Measurements from ENCODE around the gene SPPL2C. TPM values are rescaled to one million over a fixed set of nuclear protein-coding genes. Genes with fewer than 3 reads are reported as not detected.

The SPPL2C gene
- polyA plus RNA-seq, 1 donor from 2014 or later = not detected

DNA sequence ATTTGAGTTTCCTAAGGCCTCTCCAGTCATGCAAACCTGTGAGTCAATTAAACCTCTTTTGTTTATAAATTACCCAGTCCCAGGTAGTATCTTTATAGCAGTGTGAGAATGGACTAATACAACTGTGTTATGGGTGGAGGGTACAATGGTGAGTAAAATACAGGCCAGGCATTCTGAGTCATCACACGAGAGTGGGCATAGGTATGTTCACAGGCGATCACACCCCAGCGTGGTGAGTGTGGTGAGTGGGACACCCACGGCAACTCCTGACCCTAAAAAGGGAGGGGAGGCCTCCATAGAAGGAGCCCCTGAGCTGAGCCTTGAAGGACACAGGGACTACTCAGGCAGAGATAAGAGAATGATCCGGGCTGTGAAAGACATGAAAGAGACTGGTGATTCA, 27.0 kb downstream of the SPPL2C start:
- no peaks in the 10 kb centered on the region for H3F3A ChIP-seq (ENCODE audit: insufficient read depth, low read length, poor library complexity, severe bottlenecking)
- no peaks in the 10 kb centered on the region for H3K9me2 ChIP-seq (ENCODE audit: insufficient read depth, low read length)
- H3K4me3 ChIP-seq (ENCODE audit: low read length) = no peak overlapping the region
- H3K9me3 ChIP-seq (ENCODE audit: low read length) = no peaks in the 10 kb centered on the region
- no peak overlapping the region for H3K27ac ChIP-seq (ENCODE audit: low read length)
- H3K9ac ChIP-seq (ENCODE audit: low read length) = no peak overlapping the region
- no peaks in the 10 kb centered on the region for H3K27me3 ChIP-seq (ENCODE audit: insufficient read depth, low read depth, low read length)
- no peaks in the 10 kb centered on the region for H3K36me3 ChIP-seq (ENCODE audit: insufficient read depth, low read length)
- no peak overlapping the region for H2AFZ ChIP-seq (ENCODE audit: low read depth, low read length)
- no peak for TF ChIP-seq TAF1 (IDR thresholded peaks at IDR 0.05; ENCODE audit: low read depth)
- TF ChIP-seq RAD21 (conservative IDR thresholded peaks at IDR 0.05) = no peak
- TF ChIP-seq POLR2AphosphoS5 (IDR thresholded peaks at IDR 0.05) = no peak
- TF ChIP-seq, protein P1, sequence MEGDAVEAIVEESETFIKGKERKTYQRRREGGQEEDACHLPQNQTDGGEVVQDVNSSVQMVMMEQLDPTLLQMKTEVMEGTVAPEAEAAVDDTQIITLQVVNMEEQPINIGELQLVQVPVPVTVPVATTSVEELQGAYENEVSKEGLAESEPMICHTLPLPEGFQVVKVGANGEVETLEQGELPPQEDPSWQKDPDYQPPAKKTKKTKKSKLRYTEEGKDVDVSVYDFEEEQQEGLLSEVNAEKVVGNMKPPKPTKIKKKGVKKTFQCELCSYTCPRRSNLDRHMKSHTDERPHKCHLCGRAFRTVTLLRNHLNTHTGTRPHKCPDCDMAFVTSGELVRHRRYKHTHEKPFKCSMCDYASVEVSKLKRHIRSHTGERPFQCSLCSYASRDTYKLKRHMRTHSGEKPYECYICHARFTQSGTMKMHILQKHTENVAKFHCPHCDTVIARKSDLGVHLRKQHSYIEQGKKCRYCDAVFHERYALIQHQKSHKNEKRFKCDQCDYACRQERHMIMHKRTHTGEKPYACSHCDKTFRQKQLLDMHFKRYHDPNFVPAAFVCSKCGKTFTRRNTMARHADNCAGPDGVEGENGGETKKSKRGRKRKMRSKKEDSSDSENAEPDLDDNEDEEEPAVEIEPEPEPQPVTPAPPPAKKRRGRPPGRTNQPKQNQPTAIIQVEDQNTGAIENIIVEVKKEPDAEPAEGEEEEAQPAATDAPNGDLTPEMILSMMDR (IDR thresholded peaks at IDR 0.05; ENCODE audit: poor library complexity, severe bottlenecking) = no peak
- no peak for TF ChIP-seq EZH2 (IDR thresholded peaks at IDR 0.05; ENCODE audit: borderline replicate concordance, insufficient read depth, low read length, poor library complexity, severe bottlenecking)
- no peak for TF ChIP-seq MXI1 (conservative IDR thresholded peaks at IDR 0.05; ENCODE audit: poor library complexity, severe bottlenecking)
- no peak for TF ChIP-seq EP300 (conservative IDR thresholded peaks at IDR 0.05; ENCODE audit: poor library complexity, severe bottlenecking)
- TF ChIP-seq, protein P2, sequence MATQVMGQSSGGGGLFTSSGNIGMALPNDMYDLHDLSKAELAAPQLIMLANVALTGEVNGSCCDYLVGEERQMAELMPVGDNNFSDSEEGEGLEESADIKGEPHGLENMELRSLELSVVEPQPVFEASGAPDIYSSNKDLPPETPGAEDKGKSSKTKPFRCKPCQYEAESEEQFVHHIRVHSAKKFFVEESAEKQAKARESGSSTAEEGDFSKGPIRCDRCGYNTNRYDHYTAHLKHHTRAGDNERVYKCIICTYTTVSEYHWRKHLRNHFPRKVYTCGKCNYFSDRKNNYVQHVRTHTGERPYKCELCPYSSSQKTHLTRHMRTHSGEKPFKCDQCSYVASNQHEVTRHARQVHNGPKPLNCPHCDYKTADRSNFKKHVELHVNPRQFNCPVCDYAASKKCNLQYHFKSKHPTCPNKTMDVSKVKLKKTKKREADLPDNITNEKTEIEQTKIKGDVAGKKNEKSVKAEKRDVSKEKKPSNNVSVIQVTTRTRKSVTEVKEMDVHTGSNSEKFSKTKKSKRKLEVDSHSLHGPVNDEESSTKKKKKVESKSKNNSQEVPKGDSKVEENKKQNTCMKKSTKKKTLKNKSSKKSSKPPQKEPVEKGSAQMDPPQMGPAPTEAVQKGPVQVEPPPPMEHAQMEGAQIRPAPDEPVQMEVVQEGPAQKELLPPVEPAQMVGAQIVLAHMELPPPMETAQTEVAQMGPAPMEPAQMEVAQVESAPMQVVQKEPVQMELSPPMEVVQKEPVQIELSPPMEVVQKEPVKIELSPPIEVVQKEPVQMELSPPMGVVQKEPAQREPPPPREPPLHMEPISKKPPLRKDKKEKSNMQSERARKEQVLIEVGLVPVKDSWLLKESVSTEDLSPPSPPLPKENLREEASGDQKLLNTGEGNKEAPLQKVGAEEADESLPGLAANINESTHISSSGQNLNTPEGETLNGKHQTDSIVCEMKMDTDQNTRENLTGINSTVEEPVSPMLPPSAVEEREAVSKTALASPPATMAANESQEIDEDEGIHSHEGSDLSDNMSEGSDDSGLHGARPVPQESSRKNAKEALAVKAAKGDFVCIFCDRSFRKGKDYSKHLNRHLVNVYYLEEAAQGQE (IDR thresholded peaks at IDR 0.05; ENCODE audit: borderline replicate concordance) = no peak
- no peaks in the 10 kb centered on the region for H4K20me1 ChIP-seq (ENCODE audit: insufficient read depth)
- H3K79me2 ChIP-seq (replicated peaks; ENCODE audit: insufficient read depth, low read length) = no peaks in the 10 kb centered on the region
- no peak overlapping the region for H3K4me2 ChIP-seq (ENCODE audit: low read length)

DNA sequence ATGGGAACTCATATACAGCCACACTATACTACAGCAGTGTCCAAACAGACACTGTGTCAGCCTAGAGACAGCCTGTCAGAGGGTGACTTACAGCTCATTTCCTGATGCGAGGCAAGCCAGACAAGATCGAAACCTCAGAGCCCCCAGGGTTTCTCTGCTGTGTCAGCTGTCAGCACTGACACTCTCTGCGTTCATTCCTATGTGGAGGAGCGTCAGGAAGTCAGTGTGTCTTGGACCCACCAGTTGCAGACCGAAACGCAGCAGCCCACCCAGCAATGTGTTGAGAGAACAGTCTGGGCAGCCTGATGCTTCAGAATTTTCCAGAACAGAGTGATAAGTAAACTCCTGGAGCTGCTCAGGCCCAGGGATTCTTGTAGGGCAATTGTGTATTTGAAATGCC, 29.0 kb downstream of the SPPL2C start:
- H3K9me2 ChIP-seq (ENCODE audit: insufficient read depth, low read length) = no peaks in the 10 kb centered on the region
- no peak overlapping the region for H2AFZ ChIP-seq (ENCODE audit: low read depth, low read length)
- H3K27ac ChIP-seq (ENCODE audit: low read length) = peak overlapping the region; percentile 30
- no peaks in the 10 kb centered on the region for H3K79me2 ChIP-seq (replicated peaks; ENCODE audit: insufficient read depth, low read length)
- H3K36me3 ChIP-seq (ENCODE audit: insufficient read depth, low read length) = no peaks in the 10 kb centered on the region
- peak overlapping the region; percentile 47 for H3K4me3 ChIP-seq (ENCODE audit: low read length)
- H3K27me3 ChIP-seq (ENCODE audit: insufficient read depth, low read depth, low read length) = no peaks in the 10 kb centered on the region
- H3K4me2 ChIP-seq (ENCODE audit: low read length) = peak overlapping the region; percentile 52
- no peaks in the 10 kb centered on the region for H3F3A ChIP-seq (ENCODE audit: insufficient read depth, low read length, poor library complexity, severe bottlenecking)
- H3K9me3 ChIP-seq (ENCODE audit: low read length) = no peaks in the 10 kb centered on the region
- TF ChIP-seq POLR2AphosphoS5 (IDR thresholded peaks at IDR 0.05) = peak; percentile 85
- no peak for TF ChIP-seq SMC3 (conservative IDR thresholded peaks at IDR 0.05; ENCODE audit: poor library complexity)
- TF ChIP-seq EZH2 (IDR thresholded peaks at IDR 0.05; ENCODE audit: borderline replicate concordance, insufficient read depth, low read length, poor library complexity, severe bottlenecking) = no peak
- no peak for TF ChIP-seq TAF1 (IDR thresholded peaks at IDR 0.05; ENCODE audit: low read depth)
- TF ChIP-seq, protein P2 (IDR thresholded peaks at IDR 0.05; ENCODE audit: borderline replicate concordance) = peak; percentile 22
- peak; percentile 99 for TF ChIP-seq EP300 (conservative IDR thresholded peaks at IDR 0.05; ENCODE audit: poor library complexity, severe bottlenecking)
- no peaks in the 10 kb centered on the region for H4K20me1 ChIP-seq (ENCODE audit: insufficient read depth)
- H3K9ac ChIP-seq (ENCODE audit: low read length) = peak overlapping the region; percentile 24
